Loucy (cell line): ENCODE data around the gene ECE2.
A peak's percentile ranks its signal among the peaks of the same experiment; 100 is the strongest.

ENCODE experiments used
- H2AFZ ChIP-seq: fragments of 200-600 bp; sonication (generic); 2 replicates; pipeline ENCODE4 v1.6.0; 2016; ENCODE audit warnings: antibody characterized with exemption, mild to moderate bottlenecking, low read length, moderate library complexity
- H3F3A ChIP-seq: fragments of 200-600 bp; 2 replicates; pipeline ENCODE4 v1.6.0; 2016; ENCODE audit warnings: antibody characterized with exemption, low read depth, mild to moderate bottlenecking
- H3K27me3 ChIP-seq: fragments of 200-600 bp; sonication (generic); 2 replicates; pipeline ENCODE4 v1.6.1; 2014; ENCODE audit warnings: low read length, mild to moderate bottlenecking; ENCODE audit not compliant: insufficient read depth, poor library complexity, severe bottlenecking
- H3K36me3 ChIP-seq: fragments of 200-600 bp; sonication (generic); 2 replicates; pipeline ENCODE4 v1.6.1; 2016; ENCODE audit warnings: low read length; ENCODE audit not compliant: insufficient read depth
- H3K4me1 ChIP-seq: fragments of 200-600 bp; sonication (generic); 2 replicates; pipeline ENCODE4 v1.5.1; 2014; ENCODE audit warnings: low read length, mild to moderate bottlenecking; ENCODE audit not compliant: insufficient read depth, poor library complexity, severe bottlenecking
- H3K4me2 ChIP-seq: fragments of 200-600 bp; sonication (generic); 2 replicates; pipeline ENCODE4 v1.6.0; 2014; ENCODE audit warnings: antibody characterized with exemption, low read length, low read depth, mild to moderate bottlenecking; ENCODE audit not compliant: poor library complexity, severe bottlenecking
- H3K4me3 ChIP-seq: fragments of 200-600 bp; sonication (generic); 2 replicates; pipeline ENCODE4 v1.5.1; 2014; ENCODE audit warnings: low read length, mild to moderate bottlenecking, mixed read lengths; ENCODE audit not compliant: poor library complexity, severe bottlenecking
- H3K79me2 ChIP-seq: fragments of 200-600 bp; sonication (generic); 2 replicates; pipeline ENCODE4 v1.6.1; 2014; ENCODE audit warnings: low read length; ENCODE audit not compliant: insufficient read depth
- H3K9ac ChIP-seq: fragments of 200-600 bp; sonication (generic); 2 replicates; pipeline ENCODE4 v1.6.0; 2014; ENCODE audit warnings: mild to moderate bottlenecking, low read depth, low read length, moderate library complexity; ENCODE audit not compliant: poor library complexity, severe bottlenecking
- H3K9me2 ChIP-seq: fragments of 200-600 bp; sonication (generic); replicated peaks from 2 replicates; pipeline ENCODE4 v1.6.1; 2016; ENCODE audit warnings: low read depth, low read length, mixed read lengths
- H3K9me3 ChIP-seq: fragments of 200-600 bp; sonication (generic); 2 replicates; pipeline ENCODE4 v1.6.1; 2014; ENCODE audit warnings: mild to moderate bottlenecking, antibody characterized with exemption, low read length, low read depth; ENCODE audit not compliant: insufficient read depth
- H4K20me1 ChIP-seq: fragments of 200-600 bp; sonication (generic); 2 replicates; pipeline ENCODE4 v1.6.0; 2014; ENCODE audit warnings: antibody characterized with exemption, low read length, mild to moderate bottlenecking; ENCODE audit not compliant: insufficient read depth, poor library complexity, severe bottlenecking
- EZH2phosphoT487 ChIP-seq: fragments of 200-600 bp; IDR thresholded peaks from 2 replicates; pipeline ENCODE4 v1.6.1; 2018; ENCODE audit warnings: antibody characterized with exemption, mild to moderate bottlenecking, moderate library complexity, borderline replicate concordance
- TF ChIP-seq, protein P1 (sequence below): fragments of 200-600 bp; sonication (generic); conservative IDR thresholded peaks from 2 replicates; pipeline ENCODE4 v1.5.1; 2014; ENCODE audit warnings: mild to moderate bottlenecking, antibody characterized with exemption, low read length

Gene ECE2

GRCh38 chr3:184289426-184289938 is 13.7 kb downstream of the ECE2 start:
- Histone ChIP-seq H3K27me3 (no peaks in the 10 kb centered on the region), H3K4me2 (peak overlapping the region; percentile 6), H3K9me3 (no peaks in the 10 kb centered on the region), H3K9ac (no peak overlapping the region), H4K20me1 (no peaks in the 10 kb centered on the region), H3K79me2 (no peaks in the 10 kb centered on the region), H3K4me1 (no peaks in the 10 kb centered on the region), H3K36me3 (no peaks in the 10 kb centered on the region), H3K4me3 (no peak overlapping the region), H2AFZ (peak overlapping the region; percentile 42; the same call in 1 of the 2 replicates), H3K9me2 (no peaks in the 10 kb centered on the region), H3F3A (no peaks in the 10 kb centered on the region)
- TF ChIP-seq, protein P1, sequence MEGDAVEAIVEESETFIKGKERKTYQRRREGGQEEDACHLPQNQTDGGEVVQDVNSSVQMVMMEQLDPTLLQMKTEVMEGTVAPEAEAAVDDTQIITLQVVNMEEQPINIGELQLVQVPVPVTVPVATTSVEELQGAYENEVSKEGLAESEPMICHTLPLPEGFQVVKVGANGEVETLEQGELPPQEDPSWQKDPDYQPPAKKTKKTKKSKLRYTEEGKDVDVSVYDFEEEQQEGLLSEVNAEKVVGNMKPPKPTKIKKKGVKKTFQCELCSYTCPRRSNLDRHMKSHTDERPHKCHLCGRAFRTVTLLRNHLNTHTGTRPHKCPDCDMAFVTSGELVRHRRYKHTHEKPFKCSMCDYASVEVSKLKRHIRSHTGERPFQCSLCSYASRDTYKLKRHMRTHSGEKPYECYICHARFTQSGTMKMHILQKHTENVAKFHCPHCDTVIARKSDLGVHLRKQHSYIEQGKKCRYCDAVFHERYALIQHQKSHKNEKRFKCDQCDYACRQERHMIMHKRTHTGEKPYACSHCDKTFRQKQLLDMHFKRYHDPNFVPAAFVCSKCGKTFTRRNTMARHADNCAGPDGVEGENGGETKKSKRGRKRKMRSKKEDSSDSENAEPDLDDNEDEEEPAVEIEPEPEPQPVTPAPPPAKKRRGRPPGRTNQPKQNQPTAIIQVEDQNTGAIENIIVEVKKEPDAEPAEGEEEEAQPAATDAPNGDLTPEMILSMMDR = peak; percentile 86
- no peak for TF ChIP-seq EZH2phosphoT487

DNA sequence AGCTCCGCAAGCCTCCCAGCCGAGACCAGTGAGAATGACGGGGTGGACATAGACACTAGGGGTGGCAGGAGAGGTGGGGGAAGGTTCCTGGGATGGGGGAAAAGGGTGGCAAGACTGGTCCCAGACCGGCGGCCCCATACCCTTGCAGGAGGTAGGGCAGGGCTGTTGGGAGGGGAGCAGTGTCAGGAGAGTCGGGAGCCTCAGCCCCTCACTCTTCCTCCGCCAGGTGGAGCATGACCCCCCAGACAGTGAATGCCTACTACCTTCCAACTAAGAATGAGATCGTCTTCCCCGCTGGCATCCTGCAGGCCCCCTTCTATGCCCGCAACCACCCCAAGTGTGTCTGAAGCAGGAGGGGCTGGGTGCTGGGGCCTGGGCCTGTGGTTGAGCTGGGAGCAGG is 14.5 kb downstream of the ECE2 start:
- TF ChIP-seq, protein P1 = no peak
- TF ChIP-seq EZH2phosphoT487 = no peak
- no peaks in the 10 kb centered on the region for H3K79me2 ChIP-seq

DNA sequence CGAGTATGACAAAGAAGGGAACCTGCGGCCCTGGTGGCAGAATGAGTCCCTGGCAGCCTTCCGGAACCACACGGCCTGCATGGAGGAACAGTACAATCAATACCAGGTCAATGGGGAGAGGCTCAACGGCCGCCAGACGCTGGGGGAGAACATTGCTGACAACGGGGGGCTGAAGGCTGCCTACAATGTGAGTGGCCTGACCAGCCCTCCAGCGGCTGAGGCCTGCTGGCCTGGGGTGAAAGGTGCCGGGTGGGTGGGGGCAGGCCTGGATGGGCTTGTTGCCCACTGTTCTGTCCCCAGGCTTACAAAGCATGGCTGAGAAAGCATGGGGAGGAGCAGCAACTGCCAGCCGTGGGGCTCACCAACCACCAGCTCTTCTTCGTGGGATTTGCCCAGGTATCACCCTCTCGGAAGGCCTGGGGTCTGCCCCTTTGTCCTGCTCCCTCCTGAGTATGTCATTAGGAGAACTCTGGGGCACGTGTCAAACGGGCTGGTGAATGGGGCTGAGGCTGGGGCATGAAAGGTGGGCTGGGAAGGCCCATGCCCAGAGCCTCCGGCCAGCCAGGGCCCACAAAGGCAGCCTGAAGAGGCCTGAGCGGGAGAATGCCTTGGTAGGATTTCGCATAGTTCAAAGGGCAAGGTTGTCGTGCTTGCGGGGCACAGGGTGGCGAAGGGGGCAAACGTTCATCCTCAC is 15.4 kb downstream of the ECE2 start:
- Histone ChIP-seq H3K36me3 (no peaks in the 10 kb centered on the region), H3K9ac (no peak overlapping the region), H3K4me3 (no peak overlapping the region), H3K27me3 (no peaks in the 10 kb centered on the region), H3K9me3 (no peaks in the 10 kb centered on the region), H4K20me1 (no peaks in the 10 kb centered on the region), H2AFZ (no peak overlapping the region), H3K4me2 (no peak overlapping the region), H3K4me1 (no peaks in the 10 kb centered on the region), H3K79me2 (no peaks in the 10 kb centered on the region), H3F3A (no peaks in the 10 kb centered on the region), H3K9me2 (no peaks in the 10 kb centered on the region)
- no peak for TF ChIP-seq EZH2phosphoT487
- TF ChIP-seq, protein P1 = no peak

More for the DNA sequence above, 14.5 kb downstream of the ECE2 start:
- no peak overlapping the region for H3K4me2 ChIP-seq
- H3F3A ChIP-seq = no peaks in the 10 kb centered on the region
- H3K9ac ChIP-seq = no peak overlapping the region
- no peak overlapping the region for H3K4me3 ChIP-seq
- no peaks in the 10 kb centered on the region for H3K4me1 ChIP-seq
- H3K9me2 ChIP-seq = no peaks in the 10 kb centered on the region
- H3K27me3 ChIP-seq = no peaks in the 10 kb centered on the region
- no peak overlapping the region for H2AFZ ChIP-seq
- no peaks in the 10 kb centered on the region for H4K20me1 ChIP-seq
- H3K9me3 ChIP-seq = no peaks in the 10 kb centered on the region
- H3K36me3 ChIP-seq = no peaks in the 10 kb centered on the region
